GM21447 (cell line): Measurements from ENCODE around the gene TLR2.
"Not testable (repeated sequence)": the region's sequence is repeated elsewhere in the genome, so short reads cannot be mapped to it uniquely, and the experiment has no call there.

Experiments
- ATAC-seq: cut with Tn5 transposase; IDR thresholded peaks from one replicate; pipeline ENCODE4 v1.9.1; 2021; ENCODE audit not compliant: unreplicated experiment

Gene TLR2

DNA sequence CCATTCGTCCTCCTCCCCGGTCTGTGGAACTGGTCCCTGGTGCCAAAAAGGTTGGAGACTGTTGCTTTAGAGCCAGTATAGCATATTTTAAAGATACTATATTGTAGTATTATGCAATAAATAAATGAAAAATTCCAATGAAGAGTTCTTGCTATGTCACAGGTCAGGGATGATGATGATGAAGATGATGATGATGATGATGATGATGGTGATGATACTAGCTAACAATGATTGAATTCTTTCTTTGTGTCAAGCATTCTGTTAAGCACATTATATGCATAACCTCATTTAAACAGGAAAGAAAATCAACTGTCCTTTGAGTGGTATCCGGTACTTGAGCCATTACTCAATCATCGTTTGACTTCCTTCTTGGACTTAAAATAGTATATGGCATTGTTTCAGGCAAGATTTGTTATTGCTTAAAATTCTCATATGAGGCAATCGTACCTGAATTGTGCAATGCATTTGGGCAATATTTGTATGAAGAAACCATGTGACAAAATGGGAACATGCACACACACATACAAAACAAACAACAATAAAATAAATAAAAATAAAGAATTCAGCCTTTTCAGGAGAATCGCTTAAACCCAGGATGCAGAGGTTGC is 22.8 kb upstream of the TLR2 start:
- no peak for ATAC-seq

DNA sequence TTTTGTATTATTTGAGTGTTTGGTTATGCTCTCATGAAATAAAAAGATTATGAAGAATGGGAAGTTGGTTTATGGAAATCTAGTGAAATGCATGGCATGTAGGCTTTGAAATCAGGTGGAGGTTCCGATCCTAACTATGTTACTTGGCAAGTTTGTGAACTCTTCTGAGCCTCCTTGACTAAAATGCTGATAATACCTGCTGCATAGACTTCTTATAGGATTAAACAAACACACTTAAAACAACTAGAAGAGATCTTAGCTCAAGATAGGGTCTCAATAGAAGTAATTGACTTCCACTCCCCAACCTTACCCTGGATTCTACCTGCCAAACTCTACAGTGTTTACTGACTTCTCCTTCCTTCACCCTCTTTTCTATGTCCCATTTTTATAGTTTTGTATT is 22.2 kb upstream of the TLR2 start:
- ATAC-seq = no peak

DNA sequence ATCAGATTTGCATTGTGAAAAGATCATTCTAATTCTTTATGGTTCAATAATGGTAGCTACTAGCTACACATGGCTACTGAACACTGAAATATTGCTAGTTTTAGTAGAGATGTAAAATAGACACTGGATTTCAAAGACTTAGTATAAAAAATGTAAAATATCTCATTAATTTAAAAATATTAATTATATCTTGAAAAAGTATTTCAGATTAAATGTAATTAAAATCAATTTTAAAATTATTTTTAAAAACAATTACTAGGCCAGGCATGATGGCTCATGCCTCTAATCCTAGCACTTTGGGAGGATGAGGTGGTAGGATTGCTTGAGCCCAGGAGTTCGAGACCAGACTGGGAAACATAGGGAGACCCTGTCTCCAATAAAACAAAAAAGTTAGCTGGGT is 20.4 kb upstream of the TLR2 start:
- no peak for ATAC-seq

- ATAC-seq = not testable (repeated sequence)
Measured at GRCh38 chr4:153666505-153666904, 17.6 kb upstream of the TLR2 start.

DNA sequence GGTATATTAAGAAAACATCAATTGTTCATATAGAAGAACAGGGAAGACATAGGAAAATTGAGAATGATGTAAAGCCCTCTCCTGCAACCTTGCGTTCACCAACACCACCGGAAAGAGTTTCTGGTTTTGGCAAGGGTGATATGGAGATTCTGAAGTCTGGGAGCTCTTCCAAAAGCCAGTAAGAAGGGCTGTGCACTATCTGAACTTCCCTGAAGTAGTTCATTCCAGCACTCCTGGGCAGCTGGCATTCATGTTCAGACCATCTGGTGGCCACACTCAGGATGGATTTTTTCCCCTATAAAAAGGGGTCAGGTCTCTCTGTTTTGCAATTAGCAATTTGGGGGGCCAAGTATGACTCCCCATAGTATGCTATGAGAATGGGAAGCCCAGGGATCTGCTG is 15.4 kb upstream of the TLR2 start:
- ATAC-seq = no peak

DNA sequence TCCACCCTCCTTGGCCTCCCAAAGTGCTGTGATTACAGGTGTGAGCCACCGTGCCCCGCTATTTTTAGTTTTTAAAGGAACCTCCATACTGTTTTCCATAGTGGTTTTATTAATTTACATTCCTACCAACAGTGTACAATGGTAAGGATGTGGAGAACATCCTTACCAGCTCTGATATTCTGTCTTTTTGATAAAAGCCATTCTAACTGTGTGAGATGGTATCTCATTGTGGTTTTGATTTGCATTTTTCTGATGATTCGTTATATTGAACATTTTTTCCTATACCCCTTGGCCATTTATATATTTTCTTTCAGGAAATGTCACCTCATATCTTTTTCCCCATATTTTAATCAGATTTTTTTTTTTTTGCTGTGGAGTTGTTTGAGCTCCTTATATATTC is 14.2 kb upstream of the TLR2 start:
- ATAC-seq = no peak

DNA sequence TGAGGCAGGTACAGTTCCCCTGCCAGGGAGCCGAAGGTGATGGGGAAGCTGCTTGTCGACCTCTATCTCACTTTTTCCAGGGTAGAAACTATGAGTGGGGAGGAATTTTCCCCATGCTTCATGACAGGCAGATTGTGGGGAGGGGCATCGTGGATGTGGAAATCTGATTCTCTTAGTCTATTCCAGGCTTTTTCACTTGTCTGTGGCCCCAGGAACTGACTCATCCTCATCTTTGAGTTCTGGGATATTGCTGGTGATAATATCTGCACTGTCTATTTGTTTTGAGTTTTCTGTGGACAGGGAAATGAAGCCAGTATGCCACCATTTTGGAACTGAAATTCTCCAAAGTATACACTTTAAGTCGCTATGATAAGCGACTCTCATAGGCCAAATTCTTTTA is 7.6 kb upstream of the TLR2 start:
- ATAC-seq = no peak

GRCh38 chr4:153676984-153677383 is 7.1 kb upstream of the TLR2 start:
- no peak for ATAC-seq

DNA sequence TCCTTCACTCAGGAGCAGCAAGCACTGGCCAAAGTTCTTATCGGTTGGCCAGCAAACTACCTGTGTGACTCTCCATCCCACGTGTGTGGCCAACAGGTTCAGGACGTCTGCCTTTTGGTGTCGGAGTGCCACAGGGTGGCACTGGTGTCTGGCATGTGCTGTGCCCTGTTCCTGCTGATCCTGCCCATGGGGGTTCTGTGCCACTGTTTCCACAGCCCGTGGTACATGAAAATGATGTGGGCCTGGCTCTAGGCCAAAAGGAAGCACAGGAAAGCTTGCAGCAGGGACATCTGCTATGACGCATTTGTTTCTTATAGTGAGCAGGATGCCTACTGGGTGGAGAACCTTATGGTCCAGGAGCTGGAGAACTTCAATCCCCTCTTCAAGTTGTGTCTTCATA is 4.6 kb upstream of the TLR2 start:
- ATAC-seq = no peak

DNA sequence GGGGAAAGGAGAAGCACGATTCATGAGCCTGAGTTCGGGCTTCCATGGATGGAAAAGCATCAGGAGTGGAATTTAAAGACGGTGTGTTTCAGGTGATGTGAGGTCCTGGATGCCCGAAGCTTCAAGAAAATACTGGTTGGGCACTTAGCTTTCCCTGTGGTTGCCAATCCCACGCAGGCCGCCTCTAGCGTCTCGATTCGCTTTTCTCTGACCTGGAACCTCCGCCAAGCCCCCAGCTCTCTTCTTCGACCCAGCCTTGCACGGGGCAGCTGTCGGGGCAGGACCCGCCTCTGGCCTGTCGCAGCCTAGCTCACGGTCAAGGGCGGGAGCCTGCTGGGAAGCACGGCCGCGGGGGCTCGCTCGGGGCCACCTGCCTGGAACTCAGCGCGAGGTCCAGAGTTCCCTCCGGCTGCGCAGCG is 308 bp upstream of the TLR2 start:
- no peak for ATAC-seq

DNA sequence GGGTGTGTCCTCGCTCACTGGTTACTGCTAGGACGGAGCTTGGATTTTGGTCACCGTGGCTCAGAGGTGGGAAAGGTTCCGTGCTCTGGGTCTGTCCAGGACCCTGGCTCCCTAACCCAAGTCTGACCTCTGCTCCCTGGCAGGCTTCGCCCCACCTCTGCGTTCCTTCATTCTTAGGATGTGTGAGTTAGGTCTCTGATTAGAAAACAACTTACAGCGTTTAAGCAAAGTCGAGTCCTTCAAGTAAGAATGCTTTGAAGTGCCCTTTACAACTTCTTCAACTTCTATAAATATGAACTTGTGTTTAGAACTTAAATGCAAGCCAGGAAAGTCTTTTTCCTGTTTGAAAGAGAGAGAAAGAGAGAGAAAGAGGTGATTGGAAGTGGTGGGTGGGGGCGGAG is 891 bp downstream of the TLR2 start:
- no peak for ATAC-seq

DNA sequence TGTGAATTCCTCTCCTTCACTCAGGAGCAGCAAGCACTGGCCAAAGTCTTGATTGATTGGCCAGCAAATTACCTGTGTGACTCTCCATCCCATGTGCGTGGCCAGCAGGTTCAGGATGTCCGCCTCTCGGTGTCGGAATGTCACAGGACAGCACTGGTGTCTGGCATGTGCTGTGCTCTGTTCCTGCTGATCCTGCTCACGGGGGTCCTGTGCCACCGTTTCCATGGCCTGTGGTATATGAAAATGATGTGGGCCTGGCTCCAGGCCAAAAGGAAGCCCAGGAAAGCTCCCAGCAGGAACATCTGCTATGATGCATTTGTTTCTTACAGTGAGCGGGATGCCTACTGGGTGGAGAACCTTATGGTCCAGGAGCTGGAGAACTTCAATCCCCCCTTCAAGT is 20.4 kb downstream of the TLR2 start:
- no peak for ATAC-seq

GRCh38 chr4:153705743-153706468 is 21.8 kb downstream of the TLR2 start:
- ATAC-seq = peak; percentile 88

DNA sequence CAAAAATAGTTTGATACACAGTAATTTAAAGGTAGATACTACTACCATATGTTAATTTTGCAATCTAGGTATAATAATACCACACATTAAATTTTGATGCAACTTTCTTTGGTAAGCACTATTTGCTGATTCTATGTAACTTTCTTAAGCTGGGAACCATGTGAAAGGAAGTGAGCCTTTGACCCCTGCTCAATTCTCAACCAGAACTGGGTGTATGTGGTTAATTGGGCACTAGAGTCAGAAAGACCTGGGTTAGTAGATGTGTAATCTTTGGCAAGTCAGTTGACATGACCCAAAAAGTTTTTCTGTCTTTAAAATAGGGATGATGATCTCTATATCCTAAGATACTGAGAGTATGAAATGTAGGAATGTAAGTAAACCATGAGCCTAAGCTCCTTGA is 22.4 kb downstream of the TLR2 start:
- peak; percentile 20 for ATAC-seq

DNA sequence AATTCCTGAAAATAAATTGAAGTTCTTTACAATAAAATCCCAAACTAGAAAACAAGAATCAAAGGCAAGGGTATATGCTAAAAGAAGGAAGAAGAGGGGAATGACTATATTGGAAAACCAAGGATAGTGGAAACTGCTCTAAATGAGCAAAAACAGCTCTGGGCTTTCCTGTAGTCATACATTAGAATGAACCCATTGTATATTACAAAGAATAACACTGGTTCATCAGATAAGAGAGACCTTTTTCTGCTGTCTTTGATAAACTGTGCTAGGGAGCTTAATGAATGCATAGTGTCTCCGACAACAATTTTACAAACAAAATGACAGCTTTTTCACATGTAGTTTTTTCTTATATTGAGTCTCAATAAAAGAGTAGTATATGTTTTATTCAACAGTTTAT is 26.6 kb downstream of the TLR2 start:
- no peak for ATAC-seq

DNA sequence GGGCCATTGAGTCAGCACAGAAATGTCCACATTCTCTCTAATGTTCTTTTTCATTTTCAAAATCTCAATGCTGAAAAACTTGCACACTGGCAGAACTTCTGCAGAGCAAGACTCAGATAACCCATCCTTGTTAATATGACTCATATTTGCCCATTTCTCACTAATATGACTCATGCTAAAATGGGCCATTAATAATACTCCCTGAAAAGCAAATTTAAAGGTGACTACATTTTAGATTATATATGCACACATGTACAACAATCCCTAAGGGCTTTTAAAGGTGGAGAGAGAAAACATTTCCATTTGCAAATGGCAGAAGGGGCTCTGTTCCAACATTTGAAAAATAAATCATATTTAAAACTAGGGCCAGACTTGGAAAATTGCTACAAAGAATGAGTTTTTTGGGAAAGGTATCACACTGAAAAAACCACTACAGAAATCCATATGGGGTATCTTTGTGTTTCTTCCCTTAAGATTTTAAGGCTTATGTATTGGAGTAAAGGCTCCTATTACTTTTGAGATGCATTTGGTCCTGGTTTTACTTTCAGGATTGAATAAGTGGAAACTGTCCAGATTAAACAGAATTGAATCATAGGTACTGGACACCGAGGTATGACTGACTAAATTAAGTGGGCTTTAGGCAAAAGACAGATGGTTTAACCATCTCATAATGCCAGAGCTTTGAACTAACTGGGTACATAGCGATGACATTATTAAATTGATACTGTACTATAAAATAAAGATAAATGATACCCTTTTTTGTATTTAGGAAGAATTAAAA is 30.0 kb downstream of the TLR2 start:
- ATAC-seq = no peak

GRCh38 chr4:153722036-153722435 is 38.0 kb downstream of the TLR2 start:
- ATAC-seq = no peak

DNA sequence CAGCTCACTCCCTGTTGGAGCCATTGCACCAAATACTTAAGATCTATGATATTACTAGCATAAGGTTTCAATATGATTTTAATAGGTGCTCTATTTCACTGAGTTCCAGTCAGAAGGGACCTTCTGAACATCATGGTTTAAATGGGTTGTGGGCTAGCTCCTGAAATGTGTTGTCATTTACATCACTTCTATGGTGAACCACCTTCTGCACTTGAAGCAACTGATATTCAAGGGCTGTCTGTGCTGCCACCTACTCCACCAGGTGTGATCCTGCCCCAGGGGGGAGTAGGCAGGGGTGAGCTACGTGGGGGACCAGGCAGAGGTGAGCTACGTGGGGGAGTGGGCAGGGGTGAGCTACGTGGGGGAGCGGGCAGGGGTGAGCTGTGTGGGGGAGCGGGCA is 40.5 kb downstream of the TLR2 start:
- ATAC-seq = no peak

DNA sequence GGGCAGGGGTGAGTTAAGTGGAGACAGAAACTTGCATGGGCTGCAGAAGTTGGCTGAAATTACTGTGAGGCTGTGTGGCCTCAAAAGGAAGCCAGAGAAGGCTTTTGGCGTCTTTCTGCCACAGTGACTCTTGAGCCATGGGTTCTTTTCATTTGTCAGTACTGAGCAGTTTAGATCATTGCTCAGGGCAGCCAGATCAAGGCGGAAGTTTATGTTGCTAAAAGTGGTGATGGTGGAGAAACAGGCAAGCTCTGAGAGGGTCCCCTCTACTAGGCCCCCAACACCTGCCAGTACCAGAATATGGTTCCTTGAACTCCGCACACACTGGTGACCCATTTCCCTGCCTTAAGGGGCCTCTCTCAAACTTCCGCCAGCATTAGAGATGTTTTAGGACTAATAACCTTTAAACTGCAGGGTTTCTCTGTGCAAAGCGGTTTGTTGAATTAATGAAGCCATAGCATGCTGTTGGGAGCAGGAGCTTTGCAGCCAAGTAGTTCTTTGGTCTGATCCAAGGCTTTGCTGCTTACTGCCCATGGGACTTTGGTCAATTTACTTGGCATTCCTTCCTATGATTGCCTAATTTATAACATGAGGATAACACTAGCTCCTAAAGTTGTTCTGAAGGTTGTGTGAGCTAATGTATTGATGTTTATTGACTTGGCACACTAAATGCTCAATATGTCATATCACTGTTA is 41.2 kb downstream of the TLR2 start:
- ATAC-seq = no peak

- ATAC-seq = no peak
Measured at GRCh38 chr4:153725831-153726154, 41.7 kb downstream of the TLR2 start.

- no peak for ATAC-seq
Measured at GRCh38 chr4:153728151-153728550, 44.1 kb downstream of the TLR2 start.

- no peak for ATAC-seq
Measured at GRCh38 chr4:153728660-153729059, 44.6 kb downstream of the TLR2 start.
